T47D (cell line): ENCODE data around the gene IRF5.

Experiments used
- DNase-seq, 2 experiments: peaks; one replicate each; pipeline versions ENCODE4 v3.0.0 to v3.0.0-alpha.2; 2011 to 2012; ENCODE audit warnings: low read depth in 1 of 2, low spot score in 1 of 2
- JUND ChIP-seq: IDR thresholded peaks from 2 replicates; pipeline ENCODE4 v1.6.1; 2012; ENCODE audit warnings: low read depth
- in situ Hi-C: cut with HindIII; loops from 2 replicates; pipeline ENCODE4 v1.10.0; 2016; ENCODE audit warnings: low sequenced_read_pairs, low pct_unique_long_range_greater_than_20kb

IRF5 gene

GRCh38 chr7:128954830-128955802 is 17.4 kb downstream of the IRF5 start:
- in situ Hi-C loops = no loop called here
- no peak for DNase-seq
- no peak for TF ChIP-seq JUND

DNA sequence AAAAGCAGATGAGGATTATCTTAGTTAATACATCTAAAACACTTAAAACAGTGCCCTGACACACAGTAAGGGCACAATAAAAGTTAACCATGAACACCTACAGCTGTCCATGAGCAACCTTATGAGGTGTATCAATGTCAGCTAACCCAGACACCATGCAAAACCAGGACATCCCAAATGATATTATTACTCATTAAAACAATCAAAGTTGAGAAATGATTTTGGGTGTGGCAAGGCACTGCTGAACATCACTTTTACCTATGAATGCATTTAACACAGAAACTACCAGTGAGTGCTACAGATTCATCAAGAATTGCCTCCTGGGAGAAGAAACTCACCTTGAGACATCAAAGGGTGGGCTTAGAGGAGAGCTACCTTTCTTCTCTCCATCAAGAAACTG is 18.3 kb downstream of the IRF5 start:
- no peak for DNase-seq
- in situ Hi-C loops = no loop called here
- no peak for TF ChIP-seq JUND

DNA sequence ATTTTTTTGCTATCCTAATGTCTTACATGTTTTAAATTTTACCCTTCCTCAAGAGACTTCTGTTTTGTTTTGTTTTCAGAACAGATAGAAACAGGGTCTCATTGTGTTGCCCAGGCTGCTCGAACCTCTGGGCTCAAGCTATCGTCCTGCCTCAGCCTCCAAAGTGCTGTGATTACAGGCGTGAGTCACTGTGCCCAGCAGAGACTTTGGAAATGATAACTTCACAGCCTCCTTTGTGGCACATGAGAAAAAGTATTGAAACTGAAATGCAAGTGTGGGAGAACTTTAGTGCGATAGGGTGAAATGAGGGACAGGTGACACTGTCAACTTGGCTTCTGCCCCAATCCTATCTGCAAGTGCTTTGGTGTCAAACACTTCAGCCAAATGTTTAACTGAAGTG is 21.6 kb downstream of the IRF5 start:
- no peak for TF ChIP-seq JUND
- in situ Hi-C loops = no loop called here
- no peak for DNase-seq

DNA sequence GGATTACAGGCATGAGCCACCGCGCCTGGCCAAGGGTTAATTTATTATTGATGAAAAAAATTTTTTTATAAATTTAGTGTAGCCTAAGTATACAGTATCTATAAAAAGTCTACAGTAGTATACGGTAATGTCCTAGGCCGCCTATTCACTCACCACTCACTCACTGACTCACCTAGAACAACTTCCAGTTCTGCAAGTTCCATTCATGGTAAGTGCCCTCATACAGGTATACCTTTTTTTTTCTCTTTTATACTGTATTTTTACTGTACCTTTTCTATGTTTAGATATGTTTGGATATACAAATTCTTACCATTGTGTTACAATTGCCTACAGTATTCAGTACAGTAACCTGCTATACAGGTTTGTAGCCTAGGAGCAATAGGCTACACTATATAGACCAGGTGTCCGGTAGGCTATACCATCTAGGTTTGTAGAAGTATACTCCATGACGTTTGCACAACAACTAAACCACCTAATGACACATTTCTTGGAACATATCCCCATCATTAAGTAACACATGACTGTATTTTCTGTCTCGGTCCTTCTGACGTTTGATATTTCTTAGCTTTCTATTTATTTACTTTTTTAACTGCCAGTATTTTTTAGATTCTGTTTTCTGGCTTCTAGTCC is 23.4 kb downstream of the IRF5 start:
- in situ Hi-C loops = no loop called here
- TF ChIP-seq JUND = no peak
- DNase-seq = peak in 1 of 2 experiments; percentile 14

DNA sequence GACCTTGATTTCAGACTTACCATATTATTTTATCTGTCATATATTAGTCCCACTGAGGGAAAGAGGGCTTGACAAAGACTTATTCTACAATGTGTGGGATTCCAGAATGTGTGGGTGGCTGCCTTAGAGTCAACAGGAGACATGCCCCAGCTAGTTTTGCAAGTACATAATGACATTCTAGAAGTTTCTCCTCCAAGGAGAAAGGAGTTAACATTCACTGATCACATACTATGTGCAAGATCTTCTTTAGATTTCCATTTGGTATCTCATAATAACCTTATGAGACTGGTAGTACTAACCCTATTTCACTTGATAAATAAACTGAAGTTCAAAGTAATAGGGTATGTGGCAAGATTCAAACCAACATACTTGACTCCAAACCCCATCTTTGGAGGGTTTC is 25.2 kb downstream of the IRF5 start:
- no peak for TF ChIP-seq JUND
- in situ Hi-C loops = no loop called here

DNA sequence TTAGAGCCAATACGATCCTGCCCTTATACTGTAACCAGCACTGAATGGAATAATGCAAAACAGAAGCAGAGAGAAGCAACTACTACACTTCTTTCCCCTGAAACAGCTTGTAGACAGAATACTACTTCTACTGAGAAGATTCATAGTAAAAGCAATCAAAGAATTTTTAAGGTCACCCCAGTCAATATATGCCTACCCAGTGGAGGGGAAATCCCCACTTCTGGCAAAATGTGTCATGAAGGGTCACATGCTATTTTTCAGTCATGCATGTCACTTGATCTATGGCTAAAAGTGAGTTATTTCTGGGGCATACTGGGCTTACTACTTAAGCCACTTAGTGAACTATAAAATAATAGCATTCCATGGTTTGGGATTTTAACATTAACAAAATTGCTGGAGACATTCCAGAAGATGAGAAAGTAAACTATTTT is 25.6 kb downstream of the IRF5 start:
- DNase-seq = no peak
- no peak for TF ChIP-seq JUND

More for the DNA sequence above, 25.2 kb downstream of the IRF5 start:
- DNase-seq = no peak

DNA sequence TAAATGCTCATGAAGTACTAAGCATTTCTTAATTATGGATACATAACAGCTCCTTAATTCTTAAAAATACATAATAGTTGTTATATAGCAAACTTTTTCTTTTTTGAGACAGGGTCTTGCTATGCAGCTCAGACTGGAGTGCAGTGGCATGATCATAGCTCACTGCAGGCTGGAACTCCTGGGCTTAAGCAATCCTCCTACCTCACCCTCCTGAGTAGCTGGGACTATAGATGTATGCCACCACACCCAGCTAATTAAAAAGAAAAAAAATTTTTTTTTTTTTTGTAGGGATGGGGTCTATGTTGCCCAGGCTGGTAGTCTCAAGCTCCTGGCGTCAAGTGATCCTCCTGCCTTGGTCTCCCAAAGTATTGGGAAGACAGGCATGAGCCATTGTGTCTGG is 30.9 kb downstream of the IRF5 start:
- DNase-seq = no peak
- in situ Hi-C loops = no loop called here
- TF ChIP-seq JUND = no peak

More for the DNA sequence above, 25.6 kb downstream of the IRF5 start:
- in situ Hi-C loops = no loop called here

DNA sequence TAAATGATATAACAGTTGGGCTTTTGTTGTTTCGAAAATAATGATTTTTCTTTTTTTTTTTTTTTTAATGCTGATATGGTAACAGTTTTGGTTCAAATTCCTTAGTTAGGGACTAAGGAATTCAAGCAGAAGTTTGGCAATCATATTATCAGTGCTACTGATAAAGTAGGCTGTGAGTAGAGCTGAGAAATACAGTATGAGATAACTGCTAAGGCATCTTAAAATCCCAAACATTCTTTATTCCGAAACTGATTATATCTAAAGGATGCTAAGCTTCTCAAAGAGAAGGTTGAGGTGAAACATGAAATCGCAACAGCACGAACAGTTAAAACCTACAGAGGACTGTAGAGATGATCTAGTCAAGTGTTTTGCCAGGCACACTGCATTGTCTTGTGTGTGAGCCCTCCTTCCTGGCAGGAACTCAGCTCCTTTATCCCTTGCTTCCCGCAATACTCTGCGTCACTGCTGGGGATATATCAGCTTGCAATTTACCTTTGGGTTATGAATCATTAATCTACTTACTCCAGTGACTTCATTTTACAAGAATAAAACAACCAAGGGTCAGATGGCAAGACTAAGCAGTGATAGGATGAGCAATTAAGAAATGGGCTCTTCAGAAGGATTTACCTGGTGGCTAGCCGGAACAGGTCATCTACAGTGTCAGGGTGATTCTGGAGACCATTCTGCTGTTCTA is 36.7 kb downstream of the IRF5 start:
- in situ Hi-C loops = no loop called here
- DNase-seq = no peak
- no peak for TF ChIP-seq JUND

GRCh38 chr7:128982105-128982504 is 44.4 kb downstream of the IRF5 start:
- in situ Hi-C loops = no loop called here
- no peak for TF ChIP-seq JUND

GRCh38 chr7:128985660-128986059 is 47.9 kb downstream of the IRF5 start:
- no peak for DNase-seq
- TF ChIP-seq JUND = no peak
- in situ Hi-C loops = no loop called here

More at GRCh38 chr7:128982105-128982504, 44.4 kb downstream of the IRF5 start:
- no peak for DNase-seq

DNA sequence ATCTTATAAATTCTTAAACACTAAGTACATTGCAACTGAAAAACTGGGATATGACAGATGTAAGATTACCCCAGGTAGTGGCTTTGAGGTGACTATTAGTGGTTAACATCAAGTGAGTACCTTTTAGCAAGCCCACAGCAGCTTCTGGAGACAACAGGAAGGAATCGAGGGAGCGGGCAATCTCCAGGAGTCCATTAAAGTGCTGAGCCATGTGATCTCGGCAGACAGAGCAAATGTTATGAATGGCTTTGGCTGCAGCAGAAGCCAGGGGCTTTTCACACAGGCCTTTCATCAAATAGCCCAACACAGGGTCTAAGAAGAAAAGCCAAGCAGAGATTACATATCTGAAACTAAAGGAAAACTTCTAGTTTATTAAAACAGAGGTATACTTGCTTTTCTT is 48.9 kb downstream of the IRF5 start:
- no peak for TF ChIP-seq JUND
- in situ Hi-C loops = no loop called here
- DNase-seq = no peak

DNA sequence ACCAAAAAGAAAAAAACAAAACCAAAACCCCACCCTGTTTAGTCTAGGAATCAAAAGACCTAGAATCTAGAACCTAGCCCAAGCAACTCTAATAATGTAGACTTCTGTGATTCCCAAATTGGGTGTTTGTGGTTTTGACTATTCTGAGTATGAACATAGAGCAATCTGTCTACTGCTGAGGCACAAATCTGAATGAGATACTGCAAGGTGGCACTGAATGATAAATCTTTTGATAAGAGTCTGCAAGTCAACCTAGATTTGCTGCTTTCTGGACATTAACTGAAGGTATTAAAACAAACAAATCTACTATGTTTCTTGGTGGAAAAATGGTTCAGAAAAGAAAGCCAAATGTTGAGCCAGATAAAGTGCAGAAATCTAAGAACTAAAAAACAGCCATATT is 50.6 kb downstream of the IRF5 start:
- in situ Hi-C loops = no loop called here
- no peak for TF ChIP-seq JUND

DNA sequence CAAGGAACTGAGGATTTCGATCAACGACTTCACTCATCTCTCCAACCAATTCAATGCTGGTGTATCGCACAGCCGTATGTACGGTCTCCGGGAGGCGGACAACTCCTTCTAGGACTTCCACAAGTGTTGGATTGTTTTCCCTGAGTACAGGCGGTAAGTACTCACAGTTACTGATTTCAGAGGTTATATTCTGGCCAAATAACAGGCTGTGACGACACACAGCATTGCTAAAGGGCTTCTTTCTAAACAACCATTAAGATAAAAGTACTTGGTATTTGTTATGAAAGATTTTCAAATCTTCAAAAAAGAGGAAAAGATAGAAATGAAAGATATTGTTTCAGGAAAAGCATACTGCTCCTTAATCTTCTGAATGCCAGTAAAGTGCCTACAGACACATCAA is 52.2 kb downstream of the IRF5 start:
- TF ChIP-seq JUND = no peak
- in situ Hi-C loops = no loop called here
- no peak for DNase-seq

More for the DNA sequence above, 50.6 kb downstream of the IRF5 start:
- DNase-seq = no peak
